NCI-H526 treated with DMSO at 0.1 percent for 48 hours (cell line): Measurements from ENCODE around the gene MYOM3.

Experiments used
- DNase-seq: peaks from one replicate; lab custom pipeline; 2025; lab: John Stamatoyannopoulos, UW

MYOM3 gene

GRCh38 chr1:24096009-24096738, 15.8 kb downstream of the MYOM3 start:
- no peak for DNase-seq

GRCh38 chr1:24095140-24095859, 16.6 kb downstream of the MYOM3 start:
- DNase-seq = no peak

GRCh38 chr1:24094554-24094953, 17.4 kb downstream of the MYOM3 start:
- no peak for DNase-seq

GRCh38 chr1:24093732-24094131, 18.2 kb downstream of the MYOM3 start:
- DNase-seq = no peak

- DNase-seq = no peak
These were observed 19.0 kb downstream of the MYOM3 start for GRCh38 chr1:24092979-24093378.

GRCh38 chr1:24091971-24092482, 19.9 kb downstream of the MYOM3 start:
- DNase-seq = no peak

- no peak for DNase-seq
These were observed 21.2 kb downstream of the MYOM3 start for GRCh38 chr1:24090736-24091135.

- no peak for DNase-seq
These were observed 22.0 kb downstream of the MYOM3 start for GRCh38 chr1:24089743-24090555.

GRCh38 chr1:24089027-24089742, 22.8 kb downstream of the MYOM3 start:
- no peak for DNase-seq

GRCh38 chr1:24086466-24086865, 25.5 kb downstream of the MYOM3 start:
- DNase-seq = no peak

GRCh38 chr1:24085546-24085945, 26.4 kb downstream of the MYOM3 start:
- no peak for DNase-seq

- no peak for DNase-seq
These were observed 26.9 kb downstream of the MYOM3 start for GRCh38 chr1:24085007-24085406.

- DNase-seq = no peak
These were observed 27.9 kb downstream of the MYOM3 start for GRCh38 chr1:24084050-24084449.

- no peak for DNase-seq
These were observed 29.6 kb downstream of the MYOM3 start for GRCh38 chr1:24082372-24082771.

GRCh38 chr1:24081190-24081589, 30.7 kb downstream of the MYOM3 start:
- no peak for DNase-seq

GRCh38 chr1:24080131-24080530, 31.8 kb downstream of the MYOM3 start:
- no peak for DNase-seq

- DNase-seq = no peak
These were observed 34.5 kb downstream of the MYOM3 start for GRCh38 chr1:24077278-24077978.

- no peak for DNase-seq
These were observed 36.0 kb downstream of the MYOM3 start for GRCh38 chr1:24075946-24076345.

GRCh38 chr1:24075590-24075854, 36.4 kb downstream of the MYOM3 start:
- no peak for DNase-seq

- DNase-seq = no peak
These were observed 36.9 kb downstream of the MYOM3 start for GRCh38 chr1:24074817-24075589.

GRCh38 chr1:24074196-24074595, 37.7 kb downstream of the MYOM3 start:
- DNase-seq = no peak
